HTERT RPE-1 (cell line): ENCODE data around the gene UBAP2L.

ENCODE experiments used
- in situ Hi-C: fragments of 300-500 bp; cut with MboI; formaldehyde crosslinking; loops from 4 replicates; pipeline ENCODE4 v1.14.3; 2020; ENCODE audit warnings: low sequenced_read_pairs

Gene UBAP2L

GRCh38 chr1:154220071-154220969 is at the start of gene UBAP2L:
UBAP2L (plus strand) TSS chr1:154220955; CDS start chr1:154225124, 4,169 bp downstream.
- in situ Hi-C loops, result no loop called here

GRCh38 chr1:154171223-154171583 is 49.6 kb upstream of the UBAP2L start:
- in situ Hi-C loops, result no loop called here

GRCh38 chr1:154171880-154172279 is 48.9 kb upstream of the UBAP2L start:
- in situ Hi-C loops, result no loop called here

GRCh38 chr1:154174654-154175053 is 46.1 kb upstream of the UBAP2L start:
- in situ Hi-C loops, result no loop called here

- in situ Hi-C loops, result no loop called here
Measured at GRCh38 chr1:154176337-154176736, 44.4 kb upstream of the UBAP2L start.

- in situ Hi-C loops, result no loop called here
Measured at GRCh38 chr1:154178013-154178412, 42.7 kb upstream of the UBAP2L start.

- in situ Hi-C loops, result no loop called here
Measured at GRCh38 chr1:154178911-154179811, 41.6 kb upstream of the UBAP2L start.

GRCh38 chr1:154179946-154180687 is 40.6 kb upstream of the UBAP2L start:
- in situ Hi-C loops, result no loop called here

- in situ Hi-C loops, result no loop called here
Measured at GRCh38 chr1:154181944-154182343, 38.8 kb upstream of the UBAP2L start.

- in situ Hi-C loops, result no loop called here
Measured at GRCh38 chr1:154182344-154183045, 38.3 kb upstream of the UBAP2L start.

- in situ Hi-C loops, result no loop called here
Measured at GRCh38 chr1:154183046-154183915, 37.5 kb upstream of the UBAP2L start.

GRCh38 chr1:154186177-154186576 is 34.6 kb upstream of the UBAP2L start:
- in situ Hi-C loops, result no loop called here

- in situ Hi-C loops, result no loop called here
Measured at GRCh38 chr1:154186852-154187501, 33.8 kb upstream of the UBAP2L start.

GRCh38 chr1:154190550-154190949 is 30.2 kb upstream of the UBAP2L start:
- in situ Hi-C loops, result no loop called here

- in situ Hi-C loops, result no loop called here
Measured at GRCh38 chr1:154191990-154192461, 28.7 kb upstream of the UBAP2L start, which contains the start of gene TPM3. TPM3 (minus strand) TSS chr1:154192100; CDS start chr1:154192018, 82 bp downstream.

- in situ Hi-C loops, result no loop called here
Measured at GRCh38 chr1:154192476-154192875, 28.3 kb upstream of the UBAP2L start.

- in situ Hi-C loops, result no loop called here
Measured at GRCh38 chr1:154193821-154194220, 26.9 kb upstream of the UBAP2L start.

- in situ Hi-C loops, result no loop called here
Measured at GRCh38 chr1:154198756-154199562, 21.8 kb upstream of the UBAP2L start.
